K562 (cell line): Measurements from ENCODE around the gene CNNM4. TPM values are rescaled to one million over a fixed set of nuclear protein-coding genes. Genes with fewer than 3 reads are reported as not detected.

Source experiments
- ATAC-seq: fragments of 200-7000 bp; cut with Tn5 transposase; 3 replicates; pipeline ENCODE4 v1.9.1; 2020; ENCODE audit warnings: moderate library complexity
- BruUV-seq: library from RNA; stranded (reverse); fragments of 400-500 nt; replicated peaks from 2 replicates; lab custom pipeline; 2021; lab: Mats Ljungman, UMichigan
- CTCF ChIA-PET: fragments of 300-600 bp; formaldehyde crosslinking; extraction: SDS; loops from one replicate; lab custom pipeline; 2021; ENCODE audit warnings: low intra/inter-chr PET ratio; lab: Yijun Ruan, JAX
- POLR2A ChIA-PET: fragments of 300-600, 350-650 bp; sonication (Branson Sonifier 250); formaldehyde crosslinking; extraction: SDS; loops from one replicate; lab custom pipeline; 2021; ENCODE audit warnings: antibody characterized with exemption, inconsistent platforms; lab: Yijun Ruan, JAX
- DNase-seq, 4 experiments: peaks; one replicate each; pipeline versions ENCODE4 v3.0.0 to v3.0.0-alpha.2; 2011 to 2018; ENCODE audit warnings: low spot score in 3 of 4, mixed read lengths in 3 of 4; ENCODE audit errors: extremely low read depth in 1 of 4
- FAIRE-seq: peaks from 2 replicates; lab custom pipeline; 2011; peaks lifted over from hg19 to GRCh38; lab: Jason Lieb, UNC
- H2AFZ ChIP-seq: 2 replicates; pipeline ENCODE4 v1.6.0; 2011; ENCODE audit warnings: low read depth, low read length, control low read depth, inconsistent platforms
- H3K27ac ChIP-seq: fragments of 200-600 bp; 3 replicates; pipeline ENCODE4 v1.8.0; 2011; ENCODE audit warnings: low read depth, mild to moderate bottlenecking, control low read depth, inconsistent platforms, low read length, moderate library complexity, mixed read lengths; ENCODE audit errors: extremely low read depth
- H3K27me3 ChIP-seq, 2 experiments: fragments of 300-600 bp in 1 of 2; 2 replicates in 1 of 2; 3 replicates in 1 of 2; pipeline versions ENCODE4 v1.6.0 to v1.8.0; 2011; ENCODE audit warnings: inconsistent platforms in 2 of 2, low read length in 2 of 2, mild to moderate bottlenecking in 1 of 2, mixed read lengths in 1 of 2, moderate library complexity in 1 of 2; ENCODE audit not compliant: control insufficient read depth in 2 of 2, insufficient read depth in 2 of 2
- H3K36me3 ChIP-seq: fragments of 300-600 bp; 3 replicates; pipeline ENCODE4 v1.8.0; 2011; ENCODE audit warnings: mild to moderate bottlenecking, low read length, inconsistent platforms; ENCODE audit not compliant: control insufficient read depth, insufficient read depth
- H3K4me1 ChIP-seq, 2 experiments: fragments of 200-600 bp in 1 of 2; replicated peaks in 1 of 2; 2 replicates in 1 of 2; 3 replicates in 1 of 2; pipeline versions ENCODE4 v1.5.1 to v1.8.0; 2011; ENCODE audit warnings: inconsistent platforms in 2 of 2, low read length in 2 of 2, mild to moderate bottlenecking in 1 of 2, mixed read lengths in 1 of 2, moderate library complexity in 1 of 2; ENCODE audit not compliant: control insufficient read depth in 2 of 2, insufficient read depth in 2 of 2
- H3K4me2 ChIP-seq: 2 replicates; pipeline ENCODE4 v1.6.1; 2011; ENCODE audit warnings: low read length, control low read depth, inconsistent platforms, mixed read lengths; ENCODE audit not compliant: insufficient read depth
- H3K4me3 ChIP-seq: fragments of 200-600 bp; sonication (generic), shearing (Covaris generic); 2 replicates; pipeline ENCODE4 v1.5.1; 2016; ENCODE audit warnings: control low read depth, inconsistent platforms
- H3K79me2 ChIP-seq: fragments of 200-600 bp; 3 replicates; pipeline ENCODE4 v1.8.0; 2011; ENCODE audit warnings: low read length, inconsistent platforms; ENCODE audit not compliant: control insufficient read depth, insufficient read depth
- H3K9ac ChIP-seq, 2 experiments: 2 replicates each; pipeline versions ENCODE4 v1.6.0 to v1.6.1; 2011; ENCODE audit warnings: low read depth in 2 of 2, low read length in 2 of 2, control low read depth in 1 of 2, inconsistent platforms in 1 of 2, mild to moderate bottlenecking in 1 of 2, mixed read lengths in 1 of 2; ENCODE audit not compliant: insufficient read depth in 1 of 2
- H3K9me1 ChIP-seq: one replicate; pipeline ENCODE4 v1.6.0; 2011; ENCODE audit warnings: inconsistent platforms, mild to moderate bottlenecking, low read length, moderate library complexity; ENCODE audit not compliant: control insufficient read depth, insufficient read depth
- H3K9me3 ChIP-seq: replicated peaks from 2 replicates; pipeline ENCODE4 v1.5.1; 2011; ENCODE audit warnings: low read depth, low read length, inconsistent platforms; ENCODE audit not compliant: control insufficient read depth, insufficient read depth
- H4K20me1 ChIP-seq: replicated peaks from 2 replicates; pipeline ENCODE4 v1.6.1; 2011; ENCODE audit warnings: low read length, inconsistent platforms, mixed read lengths; ENCODE audit not compliant: control insufficient read depth, insufficient read depth
- ZNF263 ChIP-seq: sonication (generic); formaldehyde crosslinking; IDR thresholded peaks from 2 replicates; pipeline ENCODE4 v1.8.0; 2022; ENCODE audit warnings: mild to moderate bottlenecking, missing genetic modification reagents, borderline replicate concordance
- WGBS: fragments of 100-300 bp; shearing (Covaris generic); methylation state at CpG from one replicate; pipeline ENCODE4 v1.1.6; 2016; ENCODE audit warnings: low coverage, mixed read lengths; ENCODE audit not compliant: insufficient coverage; ENCODE audit errors: missing lambda C conversion rate; 5-methylcytosine and 5-hydroxymethylcytosine counted together
- in situ Hi-C: fragments of 300-500 bp; cut with MboI; formaldehyde crosslinking; loops from 4 replicates; pipeline ENCODE4 v1.15.0; 2018; ENCODE audit warnings: inconsistent platforms, mixed read lengths
- intact Hi-C: fragments of 100-400 bp; cut with micrococcal nuclease; formaldehyde crosslinking; loops from 2 replicates; pipeline ENCODE4 v1.14.2; 2022
- polyA plus RNA-seq, 8 experiments: library from polyadenylated mRNA; depleted of rRNA in 4 of 8; stranded (reverse) in 5 of 8; unstranded in 3 of 8; fragments of >200 nt; fragmentation: Nextera tagmentation in 2 of 8; fragmentation: Illumina TruSeq in 1 of 8; extraction: Ambion mirVana in 2 of 8; extraction: Trizol in 1 of 8; gene quantifications; 2 replicates each; pipeline versions ENCODE4 v1.2.1 to v1.2.3, GENCODE V29; 2011 to 2014; ENCODE audit warnings: inconsistent platforms in 1 of 8, missing spikeins in 1 of 8
- total RNA-seq, 7 experiments: library from RNA; depleted of rRNA in 6 of 7; stranded (reverse); fragments of >200 nt in 6 of 7; fragmentation: Illumina TruSeq in 2 of 7; extraction: Trizol in 2 of 7; gene quantifications; 2 replicates each; pipeline versions ENCODE4 v1.2.1 to v1.2.3, GENCODE V29; 2011 to 2021; ENCODE audit warnings: low replicate concordance in 1 of 7
- TF ChIP-seq, protein P1 (sequence below): fragments of 450-650 bp; IDR thresholded peaks from 2 replicates; pipeline ENCODE4 v1.6.1; 2016; ENCODE audit warnings: borderline replicate concordance
- TF ChIP-seq, protein P2 (sequence below): fragments of 450-650 bp; IDR thresholded peaks from 2 replicates; pipeline ENCODE4 v1.6.1; 2018; ENCODE audit not compliant: partially characterized antibody

The CNNM4 gene
- total and polyA plus RNA-seq, 9 of the 15 experiments (the other 6 are each of a cell fraction or from before 2014, with no cell fraction given), result 0.96 to 6.3 (median 2.8) TPM

DNA sequence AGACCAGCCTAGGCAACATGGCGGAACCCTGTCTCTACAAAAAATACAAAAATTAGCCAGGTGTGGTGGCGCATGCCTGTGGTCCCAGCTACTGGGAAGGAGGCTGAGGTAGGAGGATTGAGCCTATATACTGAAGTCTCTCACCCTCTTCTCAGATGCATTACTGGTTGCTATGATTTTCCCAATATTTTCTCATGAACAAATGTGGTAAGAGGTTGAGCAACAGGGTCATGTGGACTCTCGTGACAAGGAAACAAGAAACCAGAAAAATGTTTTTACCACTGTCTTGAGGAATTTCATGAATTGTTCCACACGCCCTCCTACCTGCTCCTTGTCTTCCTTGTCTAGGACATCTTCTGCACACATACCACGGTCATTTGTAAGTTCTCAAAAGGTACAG is 33.3 kb upstream of the CNNM4 start:
- H4K20me1 ChIP-seq, result no peaks in the 10 kb centered on the region
- 89% methylated on average over 5 of the region's 5 CpGs for WGBS
- no peak for FAIRE-seq
- H3K36me3 ChIP-seq, result peaks cover 35% of the 10 kb centered on the region; the same call in 2 of the 3 replicates
- no peak overlapping the region for H3K4me3 ChIP-seq
- no peaks in the 10 kb centered on the region for H3K4me1 ChIP-seq
- CTCF ChIA-PET, result no interaction called here
- BruUV-seq, result no TSS peak
- H3K9ac ChIP-seq, result no peak overlapping the region
- no peak overlapping the region for H2AFZ ChIP-seq
- TF ChIP-seq, protein P1, sequence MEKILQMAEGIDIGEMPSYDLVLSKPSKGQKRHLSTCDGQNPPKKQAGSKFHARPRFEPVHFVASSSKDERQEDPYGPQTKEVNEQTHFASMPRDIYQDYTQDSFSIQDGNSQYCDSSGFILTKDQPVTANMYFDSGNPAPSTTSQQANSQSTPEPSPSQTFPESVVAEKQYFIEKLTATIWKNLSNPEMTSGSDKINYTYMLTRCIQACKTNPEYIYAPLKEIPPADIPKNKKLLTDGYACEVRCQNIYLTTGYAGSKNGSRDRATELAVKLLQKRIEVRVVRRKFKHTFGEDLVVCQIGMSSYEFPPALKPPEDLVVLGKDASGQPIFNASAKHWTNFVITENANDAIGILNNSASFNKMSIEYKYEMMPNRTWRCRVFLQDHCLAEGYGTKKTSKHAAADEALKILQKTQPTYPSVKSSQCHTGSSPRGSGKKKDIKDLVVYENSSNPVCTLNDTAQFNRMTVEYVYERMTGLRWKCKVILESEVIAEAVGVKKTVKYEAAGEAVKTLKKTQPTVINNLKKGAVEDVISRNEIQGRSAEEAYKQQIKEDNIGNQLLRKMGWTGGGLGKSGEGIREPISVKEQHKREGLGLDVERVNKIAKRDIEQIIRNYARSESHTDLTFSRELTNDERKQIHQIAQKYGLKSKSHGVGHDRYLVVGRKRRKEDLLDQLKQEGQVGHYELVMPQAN, result no peak
- TF ChIP-seq ZNF263 (CRISPR knock-in tag), result no peak
- TF ChIP-seq, protein P2, sequence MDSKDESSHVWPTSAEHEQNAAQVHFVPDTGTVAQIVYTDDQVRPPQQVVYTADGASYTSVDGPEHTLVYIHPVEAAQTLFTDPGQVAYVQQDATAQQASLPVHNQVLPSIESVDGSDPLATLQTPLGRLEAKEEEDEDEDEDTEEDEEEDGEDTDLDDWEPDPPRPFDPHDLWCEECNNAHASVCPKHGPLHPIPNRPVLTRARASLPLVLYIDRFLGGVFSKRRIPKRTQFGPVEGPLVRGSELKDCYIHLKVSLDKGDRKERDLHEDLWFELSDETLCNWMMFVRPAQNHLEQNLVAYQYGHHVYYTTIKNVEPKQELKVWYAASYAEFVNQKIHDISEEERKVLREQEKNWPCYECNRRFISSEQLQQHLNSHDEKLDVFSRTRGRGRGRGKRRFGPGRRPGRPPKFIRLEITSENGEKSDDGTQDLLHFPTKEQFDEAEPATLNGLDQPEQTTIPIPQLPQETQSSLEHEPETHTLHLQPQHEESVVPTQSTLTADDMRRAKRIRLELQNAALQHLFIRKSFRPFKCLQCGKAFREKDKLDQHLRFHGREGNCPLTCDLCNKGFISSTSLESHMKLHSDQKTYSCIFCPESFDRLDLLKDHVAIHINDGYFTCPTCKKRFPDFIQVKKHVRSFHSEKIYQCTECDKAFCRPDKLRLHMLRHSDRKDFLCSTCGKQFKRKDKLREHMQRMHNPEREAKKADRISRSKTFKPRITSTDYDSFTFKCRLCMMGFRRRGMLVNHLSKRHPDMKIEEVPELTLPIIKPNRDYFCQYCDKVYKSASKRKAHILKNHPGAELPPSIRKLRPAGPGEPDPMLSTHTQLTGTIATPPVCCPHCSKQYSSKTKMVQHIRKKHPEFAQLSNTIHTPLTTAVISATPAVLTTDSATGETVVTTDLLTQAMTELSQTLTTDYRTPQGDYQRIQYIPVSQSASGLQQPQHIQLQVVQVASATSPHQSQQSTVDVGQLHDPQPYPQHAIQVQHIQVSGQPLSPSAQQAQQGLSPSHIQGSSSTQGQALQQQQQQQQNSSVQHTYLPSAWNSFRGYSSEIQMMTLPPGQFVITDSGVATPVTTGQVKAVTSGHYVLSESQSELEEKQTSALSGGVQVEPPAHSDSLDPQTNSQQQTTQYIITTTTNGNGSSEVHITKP, result no peak
- TF ChIP-seq, all 486 proteins: peak for 0
- H3K27me3 ChIP-seq, result no peaks in the 10 kb centered on the region
- H3K27ac ChIP-seq, result no peak overlapping the region
- H3K9me3 ChIP-seq, result no peaks in the 10 kb centered on the region
- ATAC-seq (no peak), DNase-seq (no peak)
- intact Hi-C loops (no loop called here), in situ Hi-C loops (no loop called here)
- no peaks in the 10 kb centered on the region for H3K9me1 ChIP-seq
- H3K79me2 ChIP-seq, result no peaks in the 10 kb centered on the region
- POLR2A ChIA-PET, result interaction anchor here (1.0 kb wide), 1 partner anchor 14 kb away, joined by 3 read pairs; no protein-coding TSS in a partner anchor
- H3K4me2 ChIP-seq, result no peak overlapping the region
